ENCODE data around the gene SLC25A1. TPM values are rescaled to one million over a fixed set of nuclear protein-coding genes. Genes with fewer than 3 reads are reported as not detected.

SLC25A1 gene
- total and polyA plus RNA-seq, 2 experiments from 2014 or later: 141 to 242 TPM

DNA sequence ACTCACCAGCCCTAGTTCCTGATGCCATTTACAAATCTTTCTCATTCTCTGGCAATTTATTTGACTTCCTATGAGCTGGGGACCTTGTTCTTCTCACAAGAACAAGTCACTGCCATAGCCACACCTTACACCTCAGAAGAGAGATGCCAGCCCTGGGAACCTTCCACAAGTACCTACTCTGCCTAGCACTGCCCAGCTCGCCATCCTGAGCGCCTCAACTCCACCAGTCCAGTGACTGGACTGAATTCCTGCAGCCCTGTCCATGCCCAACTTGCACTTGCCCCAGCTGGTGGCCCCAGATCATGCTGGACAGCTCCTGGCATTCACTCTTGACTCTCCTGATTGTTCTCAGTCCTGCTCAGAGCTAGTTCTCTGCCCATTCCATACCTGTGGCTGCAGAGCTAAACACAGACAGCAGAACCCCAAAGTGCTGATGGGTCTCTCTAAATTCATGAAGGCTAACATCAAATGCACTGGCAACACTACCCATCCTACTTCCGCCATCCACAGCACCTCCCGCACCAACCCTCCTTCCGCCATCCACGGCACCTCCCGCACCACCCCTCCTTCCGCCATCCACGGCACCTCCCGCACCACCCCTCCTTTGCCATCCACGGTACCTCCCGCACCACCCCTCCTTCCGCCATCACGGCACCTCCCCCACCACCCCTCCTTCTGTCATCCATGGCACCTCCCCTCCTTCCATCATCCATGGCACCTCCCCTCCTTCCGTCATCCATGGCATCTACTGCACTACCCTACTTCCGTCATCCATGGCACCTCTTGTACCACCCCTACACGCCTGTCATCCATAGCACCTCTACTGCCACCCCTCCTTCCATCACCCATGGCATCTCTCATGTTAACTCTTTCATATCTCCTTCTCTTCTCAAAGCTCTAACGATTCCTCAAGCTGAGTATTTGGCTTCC lies 23.6 kb upstream of the SLC25A1 start:
- H3K4me3 Mint-ChIP-seq: no peak overlapping the region
- no peak overlapping the region for H3K27ac Mint-ChIP-seq

GRCh38 chr22:19201130-19201868 lies 22.8 kb upstream of the SLC25A1 start:
- H2AFZ ChIP-seq: no peak overlapping the region
- no peaks in the 10 kb centered on the region for H3K27me3 ChIP-seq (ENCODE audit: insufficient read depth)
- H3F3A ChIP-seq (replicated peaks; ENCODE audit: low read depth): no peaks in the 10 kb centered on the region
- Mint-ChIP-seq H3K27ac (no peak overlapping the region), H3K27me3 (ENCODE audit: insufficient read depth, low read depth, poor library complexity) (peaks cover 11% of the 10 kb centered on the region), H3K4me1 (peaks cover 10% of the 10 kb centered on the region), H3K9me3 (peaks cover 5% of the 10 kb centered on the region; the same call in 1 of the 3 replicates), H3K36me3 (ENCODE audit: low read depth) (peaks cover 11% of the 10 kb centered on the region; the same call in 2 of the 3 replicates), H3K4me3 (no peak overlapping the region)
- no peaks in the 10 kb centered on the region for H3K36me3 ChIP-seq (ENCODE audit: insufficient read depth)
- no peak overlapping the region for H3K27ac ChIP-seq (ENCODE audit: low read depth)
- no peak overlapping the region for H3K4me3 ChIP-seq
- ATAC-seq (no peak), DNase-seq (ENCODE audit: low spot score) (no peak)
- H4K20me1 ChIP-seq (replicated peaks; ENCODE audit: insufficient read depth): no peaks in the 10 kb centered on the region
- H3K4me1 ChIP-seq (ENCODE audit: insufficient read depth): no peaks in the 10 kb centered on the region
- no peaks in the 10 kb centered on the region for H3K79me2 ChIP-seq (replicated peaks; ENCODE audit: insufficient read depth)
- no peaks in the 10 kb centered on the region for H3K9me2 ChIP-seq (ENCODE audit: insufficient read depth)
- H3K4me2 ChIP-seq: no peak overlapping the region
- TF ChIP-seq, protein P1, sequence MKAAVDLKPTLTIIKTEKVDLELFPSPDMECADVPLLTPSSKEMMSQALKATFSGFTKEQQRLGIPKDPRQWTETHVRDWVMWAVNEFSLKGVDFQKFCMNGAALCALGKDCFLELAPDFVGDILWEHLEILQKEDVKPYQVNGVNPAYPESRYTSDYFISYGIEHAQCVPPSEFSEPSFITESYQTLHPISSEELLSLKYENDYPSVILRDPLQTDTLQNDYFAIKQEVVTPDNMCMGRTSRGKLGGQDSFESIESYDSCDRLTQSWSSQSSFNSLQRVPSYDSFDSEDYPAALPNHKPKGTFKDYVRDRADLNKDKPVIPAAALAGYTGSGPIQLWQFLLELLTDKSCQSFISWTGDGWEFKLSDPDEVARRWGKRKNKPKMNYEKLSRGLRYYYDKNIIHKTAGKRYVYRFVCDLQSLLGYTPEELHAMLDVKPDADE (IDR thresholded peaks at IDR 0.05): no peak
- TF ChIP-seq REST (IDR thresholded peaks at IDR 0.05; ENCODE audit: unreplicated experiment) (no peak), POLR2AphosphoS5 (IDR thresholded peaks at IDR 0.05; ENCODE audit: low read depth) (no peak)

More for the DNA sequence above, 23.6 kb upstream of the SLC25A1 start:
- no peaks in the 10 kb centered on the region for H3K9me2 ChIP-seq (ENCODE audit: insufficient read depth)
- H3K4me1 Mint-ChIP-seq: peaks cover 10% of the 10 kb centered on the region
- no peak overlapping the region for H2AFZ ChIP-seq
- no peak overlapping the region for H3K4me3 ChIP-seq
- H3K79me2 ChIP-seq (replicated peaks; ENCODE audit: insufficient read depth): no peaks in the 10 kb centered on the region
- no peaks in the 10 kb centered on the region for H3K27me3 ChIP-seq (ENCODE audit: insufficient read depth)
- H3K4me1 ChIP-seq (ENCODE audit: insufficient read depth): no peaks in the 10 kb centered on the region
- H3F3A ChIP-seq (replicated peaks; ENCODE audit: low read depth): no peaks in the 10 kb centered on the region
- ATAC-seq: no peak
- no peak overlapping the region for H3K4me2 ChIP-seq
- no peaks in the 10 kb centered on the region for H4K20me1 ChIP-seq (replicated peaks; ENCODE audit: insufficient read depth)
- no peaks in the 10 kb centered on the region for H3K36me3 ChIP-seq (ENCODE audit: insufficient read depth)
- H3K27ac ChIP-seq (ENCODE audit: low read depth): no peak overlapping the region
- TF ChIP-seq CREB1 (CRISPR knock-in tag; IDR thresholded peaks at IDR 0.05; ENCODE audit: low read depth) (no peak), REST (IDR thresholded peaks at IDR 0.05; ENCODE audit: unreplicated experiment) (peak; percentile 54), ZNF114 (CRISPR knock-in tag; IDR thresholded peaks at IDR 0.05) (no peak)
- peaks cover 11% of the 10 kb centered on the region for H3K27me3 Mint-ChIP-seq (ENCODE audit: insufficient read depth, low read depth, poor library complexity)
- DNase-seq (ENCODE audit: low spot score): no peak
- H3K9me3 Mint-ChIP-seq: peaks cover 5% of the 10 kb centered on the region; the same call in 1 of the 3 replicates
- H3K36me3 Mint-ChIP-seq (ENCODE audit: low read depth): peaks cover 10% of the 10 kb centered on the region; the same call in 1 of the 3 replicates

All from GM23338 (cell line).